Measurements from ENCODE around the gene CST11. TPM values are rescaled to one million over a fixed set of nuclear protein-coding genes. Genes with fewer than 3 reads are reported as not detected.

CST11 gene
- not detected for total RNA-seq

GRCh38 chr20:23452776-23453175 is at the start of gene CST11:
Gene CST11, minus strand, starts transcription at chr20:23452876. Its CDS starts 65 bp downstream, at chr20:23452811.
- no peak for DNase-seq (ENCODE audit: low spot score in 2 of 2)
- H3K4me3 ChIP-seq: no peak within 1 kb of the TSS
- H3K36me3 ChIP-seq: no peaks in the 10 kb centered on the region
- TF ChIP-seq POLR2A (IDR thresholded peaks at IDR 0.05): no peak
- H3K27ac ChIP-seq: no peak within 1 kb of the TSS
- peaks cover 0 to 3% (median 0%) of the 10 kb centered on the region in 4 donors for H3K9me3 ChIP-seq
- no peaks in the 10 kb centered on the region for H3K4me1 ChIP-seq
- no peaks in the 10 kb centered on the region for H3K27me3 ChIP-seq
- WGBS, 2 donors: 50 to 59% methylated on average over 4 of the region's 4 CpGs

GRCh38 chr20:23501926-23502325 is 49.2 kb upstream of the CST11 start:
- Histone ChIP-seq H3K36me3 (no peaks in the 10 kb centered on the region), H3K4me1 (no peaks in the 10 kb centered on the region), H3K4me3 (no peak overlapping the region), H3K9me3 (no peaks in the 10 kb centered on the region), H3K27ac (no peak overlapping the region), H3K27me3 (no peaks in the 10 kb centered on the region)
- DNase-seq (ENCODE audit: low spot score in 2 of 2): no peak
- TF ChIP-seq POLR2A (IDR thresholded peaks at IDR 0.05) (no peak), CTCF (IDR thresholded peaks at IDR 0.05) (no peak)
- 93 to 100% methylated on average over 4 of the region's 4 CpGs for WGBS, 2 donors

- no peak for DNase-seq (ENCODE audit: low spot score in 2 of 2)
- Histone ChIP-seq H3K27me3 (no peaks in the 10 kb centered on the region), H3K27ac (no peak overlapping the region), H3K36me3 (no peaks in the 10 kb centered on the region), H3K9me3 (no peaks in the 10 kb centered on the region), H3K4me3 (no peak overlapping the region), H3K4me1 (no peaks in the 10 kb centered on the region)
- WGBS, 2 donors: 78 to 83% methylated on average over 1 of the region's 1 CpG
- TF ChIP-seq EP300 (IDR thresholded peaks at IDR 0.05) (no peak), POLR2A (IDR thresholded peaks at IDR 0.05) (no peak), CTCF (IDR thresholded peaks at IDR 0.05) (no peak)
These were observed 44.9 kb upstream of the CST11 start for GRCh38 chr20:23497536-23497935.

- no peaks in the 10 kb centered on the region for H3K9me3 ChIP-seq
- no peaks in the 10 kb centered on the region for H3K27me3 ChIP-seq
- H3K36me3 ChIP-seq: no peaks in the 10 kb centered on the region
- no peak overlapping the region for H3K27ac ChIP-seq
- no peak for DNase-seq (ENCODE audit: low spot score in 2 of 2)
- TF ChIP-seq CTCF (IDR thresholded peaks at IDR 0.05): no peak
- TF ChIP-seq EP300 (IDR thresholded peaks at IDR 0.05): no peak
- TF ChIP-seq POLR2A (IDR thresholded peaks at IDR 0.05): no peak
- 73 to 92% methylated on average over 2 to 3 of the region's 3 CpGs for WGBS, 2 donors
- no peak overlapping the region for H3K4me3 ChIP-seq
- no peaks in the 10 kb centered on the region for H3K4me1 ChIP-seq
These were observed 40.6 kb upstream of the CST11 start for GRCh38 chr20:23493172-23493772.

GRCh38 chr20:23492292-23492691 is 39.6 kb upstream of the CST11 start:
- Histone ChIP-seq H3K27me3 (no peaks in the 10 kb centered on the region), H3K4me1 (no peaks in the 10 kb centered on the region), H3K27ac (no peak overlapping the region), H3K36me3 (no peaks in the 10 kb centered on the region), H3K4me3 (no peak overlapping the region), H3K9me3 (no peaks in the 10 kb centered on the region)
- DNase-seq (ENCODE audit: low spot score in 2 of 2): no peak
- no peak for TF ChIP-seq EP300 (IDR thresholded peaks at IDR 0.05)
- TF ChIP-seq POLR2A (IDR thresholded peaks at IDR 0.05): no peak
- TF ChIP-seq CTCF (IDR thresholded peaks at IDR 0.05): no peak

- TF ChIP-seq CTCF (IDR thresholded peaks at IDR 0.05): no peak
- TF ChIP-seq POLR2A (IDR thresholded peaks at IDR 0.05): no peak
- TF ChIP-seq EP300 (IDR thresholded peaks at IDR 0.05): no peak
- Histone ChIP-seq H3K27me3 (no peaks in the 10 kb centered on the region), H3K4me3 (no peak within 1 kb of the TSS), H3K9me3 (no peaks in the 10 kb centered on the region), H3K27ac (no peak within 1 kb of the TSS), H3K4me1 (no peaks in the 10 kb centered on the region), H3K36me3 (no peaks in the 10 kb centered on the region)
- 74 to 94% methylated on average over 5 of the region's 5 CpGs for WGBS, 2 donors
- DNase-seq (ENCODE audit: low spot score in 2 of 2): no peak
These were observed 38.1 kb upstream of the CST11 start, which contains the start of gene CST8 for GRCh38 chr20:23490817-23491216. Gene CST8, plus strand, starts transcription at chr20:23491117. Its CDS starts 551 bp downstream, at chr20:23491668.

All from tibial nerve (tissue), 4 donors.